HFF-Myc (cell line): Measurements from ENCODE around the gene LRRC4C.

ENCODE experiments used
- DNase-seq: peaks from one replicate; pipeline ENCODE4 v3.0.0-alpha.2; 2011; ENCODE audit warnings: low read depth; ENCODE audit errors: extremely low read depth
- H3K4me3 ChIP-seq: replicated peaks from 2 replicates; pipeline ENCODE4 v1.5.1; 2011; ENCODE audit warnings: low read depth, mild to moderate bottlenecking, control low read depth, low read length
- CTCF ChIP-seq: IDR thresholded peaks from 2 replicates; pipeline ENCODE4 v1.5.1; 2012; ENCODE audit warnings: mild to moderate bottlenecking, low read depth, low read length, control low read depth; ENCODE audit errors: missing control alignments

The LRRC4C gene

GRCh38 chr11:41404109-41404508 is 55.3 kb downstream of the LRRC4C start:
- H3K4me3 ChIP-seq = no peak overlapping the region
- DNase-seq = no peak
- no peak for TF ChIP-seq CTCF

- H3K4me3 ChIP-seq = no peak overlapping the region
- DNase-seq = no peak
- TF ChIP-seq CTCF = no peak
These were observed 56.0 kb downstream of the LRRC4C start for GRCh38 chr11:41403458-41403857.

GRCh38 chr11:41400819-41401382 is 58.6 kb downstream of the LRRC4C start:
- TF ChIP-seq CTCF = no peak
- no peak for DNase-seq
- H3K4me3 ChIP-seq = no peak overlapping the region

- TF ChIP-seq CTCF = no peak
- H3K4me3 ChIP-seq = no peak overlapping the region
- no peak for DNase-seq
These were observed 59.3 kb downstream of the LRRC4C start for GRCh38 chr11:41400124-41400523.

- DNase-seq = no peak
- TF ChIP-seq CTCF = no peak
- no peak overlapping the region for H3K4me3 ChIP-seq
These were observed 60.1 kb downstream of the LRRC4C start for GRCh38 chr11:41399323-41399722.

GRCh38 chr11:41398175-41398574 is 61.3 kb downstream of the LRRC4C start:
- TF ChIP-seq CTCF = no peak
- no peak overlapping the region for H3K4me3 ChIP-seq
- no peak for DNase-seq
